Pancreas (tissue), 10 donors: ENCODE results near the gene NSG2. TPM values are rescaled to one million over a fixed set of nuclear protein-coding genes. Genes with fewer than 3 reads are reported as not detected.

Experiments used
- ATAC-seq, 4 donors: fragments of 200-7000 bp; cut with Tn5 transposase; one replicate each; pipeline versions ENCODE4 v1.8.0 to v1.9.1; 2020; ENCODE audit warnings: mild to moderate bottlenecking in 4 of 4, moderate library complexity in 4 of 4
- DNase-seq, 6 donors: peaks; one replicate each; pipeline ENCODE4 v3.0.0-alpha.2; 2020
- FAIRE-seq: peaks from 2 replicates; lab custom pipeline; 2012; peaks lifted over from hg19 to GRCh38; lab: Jason Lieb, UNC
- H3K27ac ChIP-seq, 4 donors: fragments of 200-600 bp; sonication (generic); 1 replicate in 3 of 4; 2 replicates in 1 of 4; pipeline versions ENCODE4 v1.5.0 to v1.8.0; 2020
- H3K27me3 ChIP-seq, 4 donors: fragments of 200-600 bp; one replicate each; pipeline ENCODE4 v1.8.0; 2021
- H3K36me3 ChIP-seq, 3 donors: fragments of 200-600 bp; sonication (generic) in 1 of 3; one replicate each; pipeline versions ENCODE4 v1.5.0 to v1.8.0; 2020 to 2021
- H3K4me1 ChIP-seq, 3 donors: fragments of 200-600 bp; one replicate each; pipeline ENCODE4 v1.8.0; 2021
- H3K4me3 ChIP-seq, 4 donors: fragments of 200-600 bp; sonication (generic) in 2 of 4; one replicate each; pipeline versions ENCODE4 v1.5.0 to v1.8.0; 2020 to 2021
- H3K9me3 ChIP-seq, 4 donors: fragments of 200-600 bp; one replicate each; pipeline ENCODE4 v1.8.0; 2021
- CTCF ChIP-seq, 4 donors: fragments of 200-600 bp; sonication (generic) in 3 of 4; IDR thresholded peaks; one replicate each; pipeline versions ENCODE4 v1.5.0 to v1.8.0; 2021; ENCODE audit warnings: antibody characterized with exemption in 4 of 4
- WGBS, 2 donors: extraction: QIAGEN DNeasy Blood & Tissue Kit; methylation state at CpG; one replicate each; pipeline ENCODE4 v1.1.7; 2013; 5-methylcytosine and 5-hydroxymethylcytosine counted together
- intact Hi-C, 3 donors: fragments of 100-400 bp; cut with DNase I; formaldehyde crosslinking; loops; one replicate each; pipeline versions ENCODE4 v1.11.1 to v1.14.2; 2022
- polyA plus RNA-seq, 2 donors: library from polyadenylated mRNA; stranded (reverse); fragments of 200-250 nt; gene quantifications; one replicate each; pipeline ENCODE4 v1.2.3, GENCODE V29; 2013
- total RNA-seq, 6 donors: library from RNA; stranded (reverse); fragmentation: NEBNext Ultra II Directional in 4 of 6; extraction: Animal tissue kit (Norgen Biotek cat#: 25700) in 4 of 6; gene quantifications; one replicate each; pipeline versions ENCODE4 v1.2.1 to v1.2.4, GENCODE V29; 2021 to 2023
- donor health status: healthy with polysubstance abuse.
- donor health status: DM: no; HTN: no; CAD: no; lungs with moderate emphysema.
- donor health status: DM: no; HTN: no; CAD: no.
- donor health status: control.
- donor health status: control.
- donor health status: Bipolar disorder and iron deficiency.
- donor health status: DM: yes; HTN: yes; CAD: no.
- donor health status: DM: no; HTN: no; CAD: no.
- donor health status: DM: no; HTN: no; CAD: no.
- donor health status: DM: yes; HTN: yes; CAD: no.

Gene NSG2
- total and polyA plus RNA-seq, 8 donors = 0.19 to 3.5 (median 0.45) TPM

GRCh38 chr5:174065528-174066197 is 20.2 kb downstream of the NSG2 start:
- Histone ChIP-seq H3K4me1 (peaks cover 0 to 9% (median 0%) of the 10 kb centered on the region in 3 donors), H3K27ac (no peak overlapping the region), H3K36me3 (no peaks in the 10 kb centered on the region), H3K9me3 (no peaks in the 10 kb centered on the region), H3K27me3 (no peaks in the 10 kb centered on the region), H3K4me3 (no peak overlapping the region)
- FAIRE-seq (no peak), ATAC-seq (peak; percentile 88 to 95 (median 93)), DNase-seq (peak in 3 of 6 donors; percentile 24 to 65 (median 36))
- intact Hi-C loops = no loop called here
- WGBS, 2 donors = 10 to 14% methylated on average over 8 of the region's 8 CpGs
- TF ChIP-seq CTCF (IDR thresholded peaks at IDR 0.05) = no peak

GRCh38 chr5:174067499-174067898 is 22.0 kb downstream of the NSG2 start:
- H3K4me1 ChIP-seq = peaks cover 0 to 9% (median 0%) of the 10 kb centered on the region in 3 donors
- FAIRE-seq = no peak
- no peaks in the 10 kb centered on the region for H3K36me3 ChIP-seq
- TF ChIP-seq CTCF (IDR thresholded peaks at IDR 0.05) = no peak
- H3K27ac ChIP-seq = no peak overlapping the region
- no peak for DNase-seq
- H3K4me3 ChIP-seq = no peak overlapping the region
- H3K9me3 ChIP-seq = no peaks in the 10 kb centered on the region
- H3K27me3 ChIP-seq = no peaks in the 10 kb centered on the region
- intact Hi-C loops = no loop called here
- ATAC-seq = no peak
- 97 to 100% methylated on average over 1 of the region's 1 CpG for WGBS, 2 donors

GRCh38 chr5:174071484-174071883 is 26.0 kb downstream of the NSG2 start:
- WGBS, 2 donors = 88 to 92% methylated on average over 8 of the region's 8 CpGs

GRCh38 chr5:174073122-174073660 is 27.7 kb downstream of the NSG2 start:
- Histone ChIP-seq H3K4me1 (no peaks in the 10 kb centered on the region), H3K4me3 (no peak overlapping the region), H3K9me3 (no peaks in the 10 kb centered on the region), H3K27me3 (no peaks in the 10 kb centered on the region), H3K36me3 (no peaks in the 10 kb centered on the region), H3K27ac (no peak overlapping the region)
- DNase-seq (no peak), FAIRE-seq (no peak), ATAC-seq (no peak)
- intact Hi-C loops = no loop called here
- TF ChIP-seq CTCF (IDR thresholded peaks at IDR 0.05) = no peak
- WGBS, 2 donors = 48 to 53% methylated on average over 3 of the region's 3 CpGs

More at GRCh38 chr5:174071484-174071883, 26.0 kb downstream of the NSG2 start:
- no peaks in the 10 kb centered on the region for H3K9me3 ChIP-seq
- H3K27ac ChIP-seq = no peak overlapping the region
- no peaks in the 10 kb centered on the region for H3K36me3 ChIP-seq
- intact Hi-C loops = no loop called here
- no peaks in the 10 kb centered on the region for H3K4me1 ChIP-seq
- FAIRE-seq = no peak
- no peak overlapping the region for H3K4me3 ChIP-seq
- H3K27me3 ChIP-seq = no peaks in the 10 kb centered on the region
- TF ChIP-seq CTCF (IDR thresholded peaks at IDR 0.05) = no peak
- DNase-seq = no peak
- no peak for ATAC-seq

- Histone ChIP-seq H3K27ac (no peak overlapping the region), H3K27me3 (no peaks in the 10 kb centered on the region), H3K4me1 (no peaks in the 10 kb centered on the region), H3K36me3 (no peaks in the 10 kb centered on the region), H3K4me3 (no peak overlapping the region), H3K9me3 (no peaks in the 10 kb centered on the region)
- FAIRE-seq = no peak
- intact Hi-C loops = no loop called here
- 94 to 96% methylated on average over 7 of the region's 7 CpGs for WGBS, 2 donors
- TF ChIP-seq CTCF (IDR thresholded peaks at IDR 0.05) = no peak
- ATAC-seq = no peak
- no peak for DNase-seq
Observed at GRCh38 chr5:174074369-174074768, 28.9 kb downstream of the NSG2 start.
